Thyroid gland (tissue), 4 donors: Measurements from ENCODE around the gene IFIT5.

ENCODE experiments used
- POLR2A ChIP-seq, 2 donors: fragments of 450-650 bp; IDR thresholded peaks; one replicate each; pipeline ENCODE4 v1.6.1; 2017; ENCODE audit warnings: antibody characterized with exemption in 2 of 2, mild to moderate bottlenecking in 2 of 2, moderate library complexity in 1 of 2
- TF ChIP-seq, protein P1 (sequence below), 6 experiments: fragments of 200-600 bp in 3 of 6; fragments of 450-650 bp in 3 of 6; sonication (generic) in 3 of 6; IDR thresholded peaks; one replicate each; pipeline ENCODE4 v1.5.1; 2016 to 2019; ENCODE audit warnings: antibody characterized with exemption in 6 of 6, mild to moderate bottlenecking in 2 of 6, inconsistent platforms in 1 of 6, moderate library complexity in 1 of 6

- TF ChIP-seq, protein P1, sequence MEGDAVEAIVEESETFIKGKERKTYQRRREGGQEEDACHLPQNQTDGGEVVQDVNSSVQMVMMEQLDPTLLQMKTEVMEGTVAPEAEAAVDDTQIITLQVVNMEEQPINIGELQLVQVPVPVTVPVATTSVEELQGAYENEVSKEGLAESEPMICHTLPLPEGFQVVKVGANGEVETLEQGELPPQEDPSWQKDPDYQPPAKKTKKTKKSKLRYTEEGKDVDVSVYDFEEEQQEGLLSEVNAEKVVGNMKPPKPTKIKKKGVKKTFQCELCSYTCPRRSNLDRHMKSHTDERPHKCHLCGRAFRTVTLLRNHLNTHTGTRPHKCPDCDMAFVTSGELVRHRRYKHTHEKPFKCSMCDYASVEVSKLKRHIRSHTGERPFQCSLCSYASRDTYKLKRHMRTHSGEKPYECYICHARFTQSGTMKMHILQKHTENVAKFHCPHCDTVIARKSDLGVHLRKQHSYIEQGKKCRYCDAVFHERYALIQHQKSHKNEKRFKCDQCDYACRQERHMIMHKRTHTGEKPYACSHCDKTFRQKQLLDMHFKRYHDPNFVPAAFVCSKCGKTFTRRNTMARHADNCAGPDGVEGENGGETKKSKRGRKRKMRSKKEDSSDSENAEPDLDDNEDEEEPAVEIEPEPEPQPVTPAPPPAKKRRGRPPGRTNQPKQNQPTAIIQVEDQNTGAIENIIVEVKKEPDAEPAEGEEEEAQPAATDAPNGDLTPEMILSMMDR (IDR thresholded peaks at IDR 0.05) = no peak
- TF ChIP-seq POLR2A (IDR thresholded peaks at IDR 0.05) = no peak
Measured at GRCh38 chr10:89454561-89455347, 40.4 kb downstream of the IFIT5 start.
